DND-41 (cell line): ENCODE measurements around the gene CD55.

ENCODE experiments used
- ATAC-seq: fragments of 200-7000 bp; cut with Tn5 transposase; 3 replicates; pipeline ENCODE4 v1.9.1; 2021; ENCODE audit warnings: low read depth; ENCODE audit not compliant: insufficient read depth
- DNase-seq: peaks from one replicate; pipeline ENCODE4 v3.0.0-alpha.2; 2020
- H2AFZ ChIP-seq: 2 replicates; pipeline ENCODE4 v1.6.0; 2012; ENCODE audit warnings: low read depth, low read length
- H3K27ac ChIP-seq: 2 replicates; pipeline ENCODE4 v1.5.1; 2012; ENCODE audit warnings: low read length, inconsistent platforms
- H3K27me3 ChIP-seq: fragments of 200-600 bp; sonication (generic); 2 replicates; pipeline ENCODE4 v1.6.0; 2012; ENCODE audit warnings: low read length, mild to moderate bottlenecking, inconsistent platforms; ENCODE audit not compliant: insufficient read depth, poor library complexity
- H3K36me3 ChIP-seq: 2 replicates; pipeline ENCODE4 v1.5.1; 2012; ENCODE audit warnings: low read length, inconsistent platforms; ENCODE audit not compliant: insufficient read depth
- H3K4me1 ChIP-seq: 2 replicates; pipeline ENCODE4 v1.5.1; 2012; ENCODE audit warnings: mild to moderate bottlenecking, low read length; ENCODE audit not compliant: insufficient read depth
- H3K4me2 ChIP-seq: 2 replicates; pipeline ENCODE4 v1.6.0; 2012; ENCODE audit warnings: mild to moderate bottlenecking, moderate library complexity, low read length, inconsistent platforms; ENCODE audit not compliant: insufficient read depth
- H3K4me3 ChIP-seq, 2 experiments: fragments of 200-600 bp in 1 of 2; shearing (Covaris generic) in 1 of 2; 2 replicates each; pipeline ENCODE4 v1.5.1; 2012 to 2016; ENCODE audit warnings: inconsistent platforms in 2 of 2, low read length in 2 of 2, mild to moderate bottlenecking in 2 of 2, low read depth in 1 of 2, moderate library complexity in 1 of 2
- H3K79me2 ChIP-seq: 2 replicates; pipeline ENCODE4 v1.6.0; 2012; ENCODE audit warnings: low read length, inconsistent platforms; ENCODE audit not compliant: insufficient read depth
- H3K9ac ChIP-seq: 2 replicates; pipeline ENCODE4 v1.6.0; 2012; ENCODE audit warnings: low read depth, mild to moderate bottlenecking, inconsistent platforms, low read length, moderate library complexity
- H3K9me3 ChIP-seq: 2 replicates; pipeline ENCODE4 v1.5.1; 2012; ENCODE audit warnings: low read length, moderate library complexity, mild to moderate bottlenecking, inconsistent platforms; ENCODE audit not compliant: insufficient read depth, severe bottlenecking
- H4K20me1 ChIP-seq: 2 replicates; pipeline ENCODE4 v1.6.0; 2012; ENCODE audit warnings: low read length; ENCODE audit not compliant: insufficient read depth
- EZH2 ChIP-seq: IDR thresholded peaks from 3 replicates; pipeline ENCODE4 v1.6.1; 2012; ENCODE audit warnings: borderline replicate concordance, low read depth, mild to moderate bottlenecking, moderate library complexity, low read length, inconsistent platforms; ENCODE audit not compliant: severe bottlenecking
- TF ChIP-seq, protein P1 (sequence below): IDR thresholded peaks from 2 replicates; pipeline ENCODE4 v1.5.1; 2012; ENCODE audit warnings: borderline replicate concordance, low read length, moderate library complexity, mild to moderate bottlenecking; ENCODE audit not compliant: poor library complexity, severe bottlenecking; ENCODE audit errors: extremely low read depth

CD55 gene

DNA sequence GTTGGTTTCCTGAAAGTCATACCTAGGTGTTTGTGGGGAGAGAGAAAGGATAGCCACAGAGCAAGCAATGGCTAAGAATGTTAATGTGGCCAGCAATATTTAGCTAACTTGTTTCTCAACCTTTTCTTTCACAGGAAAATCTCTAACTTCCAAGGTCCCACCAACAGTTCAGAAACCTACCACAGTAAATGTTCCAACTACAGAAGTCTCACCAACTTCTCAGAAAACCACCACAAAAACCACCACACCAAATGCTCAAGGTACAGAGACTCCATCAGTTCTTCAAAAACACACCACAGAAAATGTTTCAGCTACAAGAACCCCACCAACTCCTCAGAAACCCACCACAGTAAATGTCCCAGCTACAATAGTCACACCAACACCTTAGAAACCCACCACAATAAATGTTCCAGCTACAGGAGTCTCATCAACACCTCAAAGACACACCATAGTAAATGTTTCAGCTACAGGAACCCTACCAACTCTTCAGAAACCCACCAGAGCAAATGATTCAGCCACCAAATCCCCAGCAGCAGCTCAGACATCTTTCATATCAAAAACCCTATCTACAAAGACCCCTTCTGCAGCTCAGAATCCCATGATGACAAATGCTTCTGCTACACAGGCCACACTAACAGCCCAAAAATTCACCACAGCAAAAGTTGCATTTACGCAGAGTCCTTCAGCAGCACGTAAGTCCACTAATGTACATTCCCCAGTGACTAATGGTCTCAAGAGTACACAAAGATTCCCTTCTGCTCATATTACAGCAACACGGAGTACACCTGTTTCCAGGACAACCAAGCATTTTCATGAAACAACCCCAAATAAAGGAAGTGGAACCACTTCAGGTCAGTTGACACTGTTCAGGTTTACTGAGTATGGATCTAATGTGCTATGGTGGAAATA is 15.3 kb downstream of the CD55 start:
- no peaks in the 10 kb centered on the region for H4K20me1 ChIP-seq
- peaks cover 4% of the 10 kb centered on the region for H3K27me3 ChIP-seq
- peaks cover 35% of the 10 kb centered on the region for H3K4me1 ChIP-seq
- no peak overlapping the region for H3K4me3 ChIP-seq
- H3K79me2 ChIP-seq, result no peaks in the 10 kb centered on the region
- ATAC-seq (peak; percentile 91), DNase-seq (peak; percentile 74)
- peaks cover 18% of the 10 kb centered on the region for H3K9me3 ChIP-seq
- TF ChIP-seq, protein P1, sequence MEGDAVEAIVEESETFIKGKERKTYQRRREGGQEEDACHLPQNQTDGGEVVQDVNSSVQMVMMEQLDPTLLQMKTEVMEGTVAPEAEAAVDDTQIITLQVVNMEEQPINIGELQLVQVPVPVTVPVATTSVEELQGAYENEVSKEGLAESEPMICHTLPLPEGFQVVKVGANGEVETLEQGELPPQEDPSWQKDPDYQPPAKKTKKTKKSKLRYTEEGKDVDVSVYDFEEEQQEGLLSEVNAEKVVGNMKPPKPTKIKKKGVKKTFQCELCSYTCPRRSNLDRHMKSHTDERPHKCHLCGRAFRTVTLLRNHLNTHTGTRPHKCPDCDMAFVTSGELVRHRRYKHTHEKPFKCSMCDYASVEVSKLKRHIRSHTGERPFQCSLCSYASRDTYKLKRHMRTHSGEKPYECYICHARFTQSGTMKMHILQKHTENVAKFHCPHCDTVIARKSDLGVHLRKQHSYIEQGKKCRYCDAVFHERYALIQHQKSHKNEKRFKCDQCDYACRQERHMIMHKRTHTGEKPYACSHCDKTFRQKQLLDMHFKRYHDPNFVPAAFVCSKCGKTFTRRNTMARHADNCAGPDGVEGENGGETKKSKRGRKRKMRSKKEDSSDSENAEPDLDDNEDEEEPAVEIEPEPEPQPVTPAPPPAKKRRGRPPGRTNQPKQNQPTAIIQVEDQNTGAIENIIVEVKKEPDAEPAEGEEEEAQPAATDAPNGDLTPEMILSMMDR, result no peak
- no peak for TF ChIP-seq EZH2
- no peak overlapping the region for H3K9ac ChIP-seq
- peak overlapping the region; percentile 10; the same call in 1 of the 2 replicates for H3K4me2 ChIP-seq
- H3K27ac ChIP-seq, result peak overlapping the region; percentile 55
- no peak overlapping the region for H2AFZ ChIP-seq
- no peaks in the 10 kb centered on the region for H3K36me3 ChIP-seq

DNA sequence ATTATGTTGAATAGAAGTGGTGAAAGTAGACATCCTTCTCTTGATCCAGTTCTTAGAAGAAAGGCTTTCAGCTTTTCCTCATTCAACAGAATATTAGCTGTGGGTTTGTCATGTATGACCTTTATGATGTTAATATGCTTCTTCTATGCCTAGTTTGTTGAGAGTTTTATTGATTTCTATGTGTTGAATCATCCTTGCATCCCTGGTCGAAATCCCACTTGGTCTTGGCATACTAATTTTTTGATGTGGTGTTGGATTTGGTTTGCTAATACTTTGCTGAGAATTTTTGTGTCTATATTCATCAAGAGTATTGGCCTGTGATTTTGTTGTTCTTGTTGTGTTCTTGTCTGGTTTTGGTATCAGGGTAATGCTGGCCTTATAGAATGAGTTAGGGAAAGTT is 20.9 kb downstream of the CD55 start:
- Histone ChIP-seq H3K9ac (no peak overlapping the region), H2AFZ (no peak overlapping the region), H3K36me3 (no peaks in the 10 kb centered on the region), H3K79me2 (no peaks in the 10 kb centered on the region), H3K4me1 (peaks cover 7% of the 10 kb centered on the region), H3K27me3 (peaks cover 4% of the 10 kb centered on the region), H3K4me2 (no peak overlapping the region), H3K9me3 (no peaks in the 10 kb centered on the region), H3K27ac (no peak overlapping the region), H3K4me3 (no peak overlapping the region), H4K20me1 (no peaks in the 10 kb centered on the region)
- TF ChIP-seq, protein P1, result no peak
- no peak for TF ChIP-seq EZH2
- ATAC-seq (no peak), DNase-seq (no peak)

DNA sequence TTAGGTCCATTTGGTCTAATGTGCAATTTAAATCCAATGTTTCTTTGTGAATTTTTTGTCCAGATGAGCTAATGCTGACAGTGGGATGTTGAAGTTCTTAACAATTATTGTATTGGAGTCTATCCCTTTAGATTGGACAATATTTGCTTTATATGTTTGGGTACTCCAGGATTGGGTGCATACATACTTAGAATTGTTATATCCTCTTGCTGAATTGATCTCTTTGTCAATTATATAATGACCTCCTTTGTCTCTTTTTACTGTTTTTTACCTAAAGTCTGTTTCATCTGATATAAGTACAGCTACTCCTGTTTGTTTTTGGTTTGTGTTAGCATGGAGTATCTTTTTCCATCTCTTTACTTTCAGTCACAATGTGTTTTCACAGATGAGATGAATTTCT is 22.2 kb downstream of the CD55 start:
- no peak overlapping the region for H2AFZ ChIP-seq
- peaks cover 1% of the 10 kb centered on the region for H3K27me3 ChIP-seq
- no peak overlapping the region for H3K27ac ChIP-seq
- no peaks in the 10 kb centered on the region for H4K20me1 ChIP-seq
- no peak overlapping the region for H3K4me2 ChIP-seq
- no peak overlapping the region for H3K4me3 ChIP-seq
- no peaks in the 10 kb centered on the region for H3K36me3 ChIP-seq
- no peaks in the 10 kb centered on the region for H3K4me1 ChIP-seq
- no peak for ATAC-seq
- H3K79me2 ChIP-seq, result no peaks in the 10 kb centered on the region
- no peak overlapping the region for H3K9ac ChIP-seq
- DNase-seq, result no peak
- no peak for TF ChIP-seq EZH2
- TF ChIP-seq, protein P1, result no peak
- no peaks in the 10 kb centered on the region for H3K9me3 ChIP-seq
